ENCODE data around the gene PRADC1. TPM values are rescaled to one million over a fixed set of nuclear protein-coding genes. Genes with fewer than 3 reads are reported as not detected.

PRADC1 gene
- total RNA-seq, 2 experiments from 2014 or later, result 19.0 to 19.1 TPM

DNA sequence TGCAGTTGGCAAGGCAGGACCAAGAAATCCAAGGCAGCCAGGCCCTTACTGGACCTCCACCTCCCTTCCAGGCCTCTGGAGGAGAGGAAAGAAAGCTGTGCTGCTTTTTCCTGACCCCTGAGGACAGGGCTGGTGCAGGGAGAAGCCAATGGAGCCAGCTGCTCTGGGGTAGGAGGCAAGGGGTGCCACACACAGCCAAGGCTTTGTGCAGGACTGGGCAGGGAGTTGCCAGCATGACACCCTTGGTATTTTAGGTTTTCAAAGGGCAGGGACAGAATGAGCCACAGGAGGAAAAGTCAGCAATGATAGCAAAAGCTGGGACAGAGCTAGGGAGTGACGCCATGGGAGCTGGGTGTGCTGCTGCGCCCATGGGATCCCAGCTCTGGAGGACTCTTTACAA is 24.0 kb upstream of the PRADC1 start:
- H3K4me3 Mint-ChIP-seq, result no peak overlapping the region
- no peak for ATAC-seq
- DNase-seq, result no peak
- ChIA-PET POLR2A (interaction anchor here (1.7 kb wide), 1 partner anchor 23 kb away, joined by 6 read pairs; the partner anchor contains the start of gene CCT7), CTCF (interaction anchor here (0.9 to 1.5 kb wide), 2 partner anchors 33 to 44 kb away, joined by 4 read pairs; no protein-coding TSS in a partner anchor)
- no peak overlapping the region for H3K27ac Mint-ChIP-seq
- peaks cover 38% of the 10 kb centered on the region for H3K36me3 Mint-ChIP-seq (ENCODE audit: low read depth)
- no peaks in the 10 kb centered on the region for H3K27me3 Mint-ChIP-seq (ENCODE audit: low read depth)
- peaks cover 8% of the 10 kb centered on the region for H3K4me1 Mint-ChIP-seq (ENCODE audit: low read depth)
- H3K9me3 Mint-ChIP-seq (ENCODE audit: insufficient read depth), result no peaks in the 10 kb centered on the region

DNA sequence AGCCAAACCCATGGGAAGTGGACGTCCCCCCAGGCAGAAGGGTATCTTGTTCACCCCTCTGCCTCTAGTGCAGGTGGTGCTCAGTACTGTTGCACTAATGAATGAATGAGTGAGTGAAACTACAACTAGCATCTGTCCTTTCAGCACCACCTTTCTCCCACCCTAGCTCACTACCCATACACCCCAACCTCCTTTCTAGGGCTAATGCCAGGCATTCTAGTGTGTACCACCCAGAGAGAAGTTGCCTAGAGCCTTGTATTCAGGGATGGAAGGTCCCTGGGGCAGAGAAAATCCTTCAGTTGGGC is 23.5 kb upstream of the PRADC1 start:
- ATAC-seq (no peak), DNase-seq (no peak)
- Mint-ChIP-seq H3K4me3 (no peak overlapping the region), H3K9me3 (ENCODE audit: insufficient read depth) (no peaks in the 10 kb centered on the region), H3K36me3 (ENCODE audit: low read depth) (peaks cover 39% of the 10 kb centered on the region), H3K4me1 (ENCODE audit: low read depth) (peaks cover 8% of the 10 kb centered on the region), H3K27ac (peak overlapping the region; percentile 8), H3K27me3 (ENCODE audit: low read depth) (no peaks in the 10 kb centered on the region)
- ChIA-PET POLR2A (no interaction called here), CTCF (interaction anchor here (0.9 to 1.2 kb wide), 2 partner anchors 12 to 34 kb away, joined by 3 to 4 read pairs; no protein-coding TSS in a partner anchor)

DNA sequence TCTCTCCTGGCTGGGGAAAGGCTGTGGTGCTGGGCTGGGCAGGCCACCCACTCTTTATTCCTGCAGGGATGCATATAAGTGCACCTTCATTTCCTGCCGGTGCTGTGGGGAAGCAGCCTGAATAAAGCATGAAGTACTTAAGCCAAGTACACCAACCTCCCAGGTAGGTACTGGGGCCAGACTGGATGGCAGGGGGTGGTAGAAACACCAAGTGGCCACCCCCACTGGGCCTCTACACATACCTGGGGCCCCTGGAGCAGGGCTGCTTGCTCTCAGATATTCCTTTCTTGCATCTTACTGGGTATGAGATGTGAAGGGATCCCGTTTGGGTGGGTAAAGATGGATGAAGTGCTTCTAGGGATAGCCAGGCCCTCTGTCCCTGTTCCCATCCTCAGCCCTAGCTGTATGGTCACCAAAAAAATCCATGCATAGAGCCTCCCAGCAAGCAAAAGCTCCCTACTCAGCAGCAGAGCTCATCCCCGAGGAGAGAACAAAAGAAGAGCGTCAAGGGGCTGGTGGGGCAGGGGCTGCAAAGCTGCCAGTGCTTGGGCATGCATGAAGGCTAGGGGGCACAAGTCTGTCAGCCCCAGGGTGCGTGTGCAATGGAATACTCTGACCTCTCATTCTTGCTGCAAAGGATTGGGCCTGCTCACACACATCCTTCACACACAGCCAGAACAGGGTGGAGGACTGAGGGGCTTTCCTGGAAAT is 23.0 kb upstream of the PRADC1 start:
- DNase-seq, result no peak
- peak overlapping the region; percentile 8 for H3K27ac Mint-ChIP-seq
- no peak for ATAC-seq
- ChIA-PET CTCF (interaction anchor here (1.2 kb wide), 1 partner anchor 12 kb away, joined by 3 read pairs; no protein-coding TSS in a partner anchor), POLR2A (no interaction called here)
- no peaks in the 10 kb centered on the region for H3K27me3 Mint-ChIP-seq (ENCODE audit: low read depth)
- peaks cover 43% of the 10 kb centered on the region for H3K36me3 Mint-ChIP-seq (ENCODE audit: low read depth)
- no peak overlapping the region for H3K4me3 Mint-ChIP-seq
- no peaks in the 10 kb centered on the region for H3K9me3 Mint-ChIP-seq (ENCODE audit: insufficient read depth)
- peaks cover 8% of the 10 kb centered on the region for H3K4me1 Mint-ChIP-seq (ENCODE audit: low read depth)

DNA sequence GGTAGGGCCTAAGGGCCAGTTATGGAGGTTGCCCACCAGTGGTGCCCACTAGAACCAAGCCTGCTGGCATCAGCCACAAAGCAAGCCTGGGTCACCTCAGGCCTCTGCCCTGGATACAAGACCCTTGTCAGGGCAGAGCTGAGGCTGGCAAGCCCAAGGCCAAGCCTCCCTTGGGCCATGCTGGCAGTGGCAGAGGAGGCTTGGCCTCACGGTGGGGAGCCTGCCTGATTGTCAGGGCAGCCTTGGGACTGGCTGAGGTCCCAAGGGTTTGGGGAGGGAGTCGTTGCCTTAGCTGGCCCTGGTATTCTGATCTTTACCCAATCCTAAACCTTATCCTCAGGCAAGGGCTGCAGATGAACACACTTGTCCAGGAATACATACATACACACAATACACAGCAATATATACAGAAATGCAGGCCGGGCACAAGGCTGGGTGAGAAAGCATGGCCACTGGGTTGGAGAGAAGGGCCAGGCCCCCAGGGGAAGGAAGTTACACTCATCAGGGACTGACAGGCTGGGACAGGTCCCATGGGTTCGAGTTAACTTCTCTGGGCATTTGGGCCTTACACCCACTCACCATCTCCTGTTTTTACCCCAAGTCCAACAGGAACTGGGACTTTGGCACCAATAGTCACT is 22.1 kb upstream of the PRADC1 start:
- Mint-ChIP-seq H3K36me3 (ENCODE audit: low read depth) (peaks cover 52% of the 10 kb centered on the region), H3K4me1 (ENCODE audit: low read depth) (peaks cover 8% of the 10 kb centered on the region), H3K27ac (peak overlapping the region; percentile 29), H3K4me3 (no peak overlapping the region), H3K9me3 (ENCODE audit: insufficient read depth) (no peaks in the 10 kb centered on the region), H3K27me3 (ENCODE audit: low read depth) (no peaks in the 10 kb centered on the region)
- DNase-seq, result no peak
- ATAC-seq, result no peak
- POLR2A ChIA-PET, result interaction anchor here (1.1 to 1.3 kb wide), 2 partner anchors 12 to 34 kb away, joined by 3 to 6 read pairs; no protein-coding TSS in a partner anchor
- CTCF ChIA-PET, result no interaction called here

DNA sequence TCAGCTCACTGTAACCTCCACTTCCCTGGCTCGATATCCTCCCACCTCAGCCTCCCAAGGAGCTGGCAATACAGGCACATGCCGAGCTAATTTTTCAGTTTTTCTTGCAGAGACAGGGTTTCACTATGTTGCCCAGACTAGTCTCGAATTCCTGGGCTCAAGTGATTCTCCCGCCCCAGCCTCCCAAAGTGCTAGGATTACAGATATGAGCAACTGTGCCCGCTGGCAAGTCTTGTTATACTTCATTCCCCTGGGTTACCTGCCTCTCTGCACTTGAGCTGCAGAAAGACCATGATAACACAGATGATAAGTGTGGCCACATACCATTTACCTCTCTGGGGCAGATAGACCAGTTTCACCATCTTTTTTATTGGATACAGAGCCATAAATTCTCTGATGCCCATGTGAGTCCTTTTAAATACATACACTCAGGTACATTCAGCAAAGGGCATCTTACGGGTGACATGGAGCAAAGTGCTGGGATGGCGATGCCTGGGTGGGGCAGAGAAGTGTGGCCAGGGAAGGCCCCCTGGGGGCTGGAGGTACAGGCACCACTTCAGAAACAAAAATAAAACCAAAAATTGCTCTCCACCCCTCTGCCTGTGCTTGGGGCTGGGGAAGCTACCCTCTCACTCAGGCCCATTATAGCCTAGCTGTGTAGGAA is 21.4 kb upstream of the PRADC1 start:
- H3K4me3 Mint-ChIP-seq, result no peak overlapping the region
- peaks cover 7% of the 10 kb centered on the region for H3K4me1 Mint-ChIP-seq (ENCODE audit: low read depth)
- no peaks in the 10 kb centered on the region for H3K27me3 Mint-ChIP-seq (ENCODE audit: low read depth)
- DNase-seq, result no peak
- peak overlapping the region; percentile 11 for H3K27ac Mint-ChIP-seq
- CTCF ChIA-PET, result no interaction called here
- no peaks in the 10 kb centered on the region for H3K9me3 Mint-ChIP-seq (ENCODE audit: insufficient read depth)
- peaks cover 56% of the 10 kb centered on the region for H3K36me3 Mint-ChIP-seq (ENCODE audit: low read depth)
- no peak for ATAC-seq
- POLR2A ChIA-PET, result interaction anchor here (1.1 to 1.3 kb wide), 2 partner anchors 11 to 34 kb away, joined by 3 to 6 read pairs; no protein-coding TSS in a partner anchor

DNA sequence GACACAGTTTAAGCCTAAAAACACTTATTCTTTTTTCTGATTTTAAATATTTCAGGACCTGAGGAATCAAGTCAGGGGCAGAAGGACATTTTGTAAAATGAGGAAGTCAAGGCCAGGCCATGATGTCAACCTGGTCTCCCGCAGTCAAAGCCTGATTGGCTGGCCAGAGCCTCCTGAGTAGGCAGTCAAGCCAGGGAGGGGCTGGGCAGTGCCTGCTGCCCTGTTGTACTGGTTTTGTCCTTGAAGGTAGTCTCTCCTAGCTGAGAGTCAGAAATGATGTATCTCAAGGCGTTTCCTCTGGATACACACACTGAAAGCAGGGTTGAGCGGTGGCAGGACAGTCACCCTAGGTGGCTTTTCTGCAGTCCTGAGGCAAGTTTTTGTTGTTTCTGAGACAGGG is 20.9 kb upstream of the PRADC1 start:
- peaks cover 6% of the 10 kb centered on the region for H3K4me1 Mint-ChIP-seq (ENCODE audit: low read depth)
- H3K4me3 Mint-ChIP-seq, result no peak overlapping the region
- ChIA-PET CTCF (no interaction called here), POLR2A (interaction anchor here (1.3 kb wide), 1 partner anchor 35 kb away, joined by 3 read pairs; no protein-coding TSS in a partner anchor)
- H3K27me3 Mint-ChIP-seq (ENCODE audit: low read depth), result no peaks in the 10 kb centered on the region
- ATAC-seq (no peak), DNase-seq (no peak)
- peak overlapping the region; percentile 15 for H3K27ac Mint-ChIP-seq
- peaks cover 56% of the 10 kb centered on the region for H3K36me3 Mint-ChIP-seq (ENCODE audit: low read depth)
- H3K9me3 Mint-ChIP-seq (ENCODE audit: insufficient read depth), result no peaks in the 10 kb centered on the region

DNA sequence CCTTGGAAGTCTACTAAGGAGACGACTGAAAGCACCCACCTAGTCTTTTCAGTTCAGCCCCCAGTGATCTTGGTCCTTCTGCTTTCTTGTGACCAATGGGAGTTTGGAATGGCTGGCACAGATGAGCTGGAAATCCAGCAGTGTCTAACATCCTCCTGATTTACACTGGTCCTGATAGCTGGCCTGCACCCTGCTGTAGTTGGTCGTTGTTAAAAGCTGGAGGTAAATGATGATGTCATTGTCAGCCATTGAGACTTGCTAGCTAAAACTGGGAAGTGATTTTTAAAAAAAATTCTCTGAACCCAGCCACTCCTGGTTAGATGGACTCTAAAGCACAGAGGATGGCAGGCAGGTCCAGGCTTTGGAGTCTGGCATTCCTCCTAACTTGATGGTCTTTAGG is 20.4 kb upstream of the PRADC1 start:
- no peak overlapping the region for H3K4me3 Mint-ChIP-seq
- ChIA-PET CTCF (no interaction called here), POLR2A (no interaction called here)
- H3K9me3 Mint-ChIP-seq (ENCODE audit: insufficient read depth), result no peaks in the 10 kb centered on the region
- no peaks in the 10 kb centered on the region for H3K27me3 Mint-ChIP-seq (ENCODE audit: low read depth)
- H3K27ac Mint-ChIP-seq, result no peak overlapping the region
- H3K4me1 Mint-ChIP-seq (ENCODE audit: low read depth), result peaks cover 6% of the 10 kb centered on the region
- peaks cover 60% of the 10 kb centered on the region for H3K36me3 Mint-ChIP-seq (ENCODE audit: low read depth)
- DNase-seq (no peak), ATAC-seq (no peak)

DNA sequence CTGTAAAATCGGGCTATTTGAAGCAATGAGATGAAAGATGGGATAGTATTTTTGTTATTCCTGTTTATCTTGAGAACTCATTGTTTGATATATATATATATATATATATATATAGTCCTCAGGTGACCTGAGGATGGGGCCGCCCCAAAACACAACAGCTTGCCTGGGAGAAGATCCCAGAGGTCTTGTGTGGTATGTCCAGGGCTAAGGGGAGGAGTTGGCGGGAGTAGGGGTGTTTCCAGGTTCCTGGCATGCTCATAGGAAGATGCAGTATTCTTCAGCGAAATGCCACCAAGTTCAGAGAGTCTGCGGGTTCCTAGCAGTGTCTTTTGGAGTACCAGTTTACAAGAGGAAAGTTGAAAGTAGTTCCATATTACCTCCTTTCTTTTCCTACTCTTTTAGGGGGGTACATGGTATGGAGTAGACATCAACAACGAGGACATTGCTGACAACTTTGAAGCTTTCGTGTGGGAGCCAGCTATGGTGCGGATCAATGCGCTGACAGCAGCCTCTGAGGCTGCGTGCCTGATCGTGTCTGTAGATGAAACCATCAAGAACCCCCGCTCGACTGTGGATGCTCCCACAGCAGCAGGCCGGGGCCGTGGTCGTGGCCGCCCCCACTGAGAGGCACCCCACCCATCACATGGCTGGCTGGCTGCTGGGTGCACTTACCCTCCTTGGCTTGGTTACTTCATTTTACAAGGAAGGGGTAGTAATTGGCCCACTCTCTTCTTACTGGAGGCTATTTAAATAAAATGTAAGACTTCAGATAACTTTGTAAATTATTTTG is 19.4 kb upstream of the PRADC1 start:
- ATAC-seq, result no peak
- no peaks in the 10 kb centered on the region for H3K4me1 Mint-ChIP-seq (ENCODE audit: low read depth)
- no peak overlapping the region for H3K27ac Mint-ChIP-seq
- ChIA-PET CTCF (no interaction called here), POLR2A (no interaction called here)
- H3K27me3 Mint-ChIP-seq (ENCODE audit: low read depth), result no peaks in the 10 kb centered on the region
- H3K9me3 Mint-ChIP-seq (ENCODE audit: insufficient read depth), result no peaks in the 10 kb centered on the region
- no peak overlapping the region for H3K4me3 Mint-ChIP-seq
- H3K36me3 Mint-ChIP-seq (ENCODE audit: low read depth), result peaks cover 67% of the 10 kb centered on the region
- DNase-seq, result no peak

DNA sequence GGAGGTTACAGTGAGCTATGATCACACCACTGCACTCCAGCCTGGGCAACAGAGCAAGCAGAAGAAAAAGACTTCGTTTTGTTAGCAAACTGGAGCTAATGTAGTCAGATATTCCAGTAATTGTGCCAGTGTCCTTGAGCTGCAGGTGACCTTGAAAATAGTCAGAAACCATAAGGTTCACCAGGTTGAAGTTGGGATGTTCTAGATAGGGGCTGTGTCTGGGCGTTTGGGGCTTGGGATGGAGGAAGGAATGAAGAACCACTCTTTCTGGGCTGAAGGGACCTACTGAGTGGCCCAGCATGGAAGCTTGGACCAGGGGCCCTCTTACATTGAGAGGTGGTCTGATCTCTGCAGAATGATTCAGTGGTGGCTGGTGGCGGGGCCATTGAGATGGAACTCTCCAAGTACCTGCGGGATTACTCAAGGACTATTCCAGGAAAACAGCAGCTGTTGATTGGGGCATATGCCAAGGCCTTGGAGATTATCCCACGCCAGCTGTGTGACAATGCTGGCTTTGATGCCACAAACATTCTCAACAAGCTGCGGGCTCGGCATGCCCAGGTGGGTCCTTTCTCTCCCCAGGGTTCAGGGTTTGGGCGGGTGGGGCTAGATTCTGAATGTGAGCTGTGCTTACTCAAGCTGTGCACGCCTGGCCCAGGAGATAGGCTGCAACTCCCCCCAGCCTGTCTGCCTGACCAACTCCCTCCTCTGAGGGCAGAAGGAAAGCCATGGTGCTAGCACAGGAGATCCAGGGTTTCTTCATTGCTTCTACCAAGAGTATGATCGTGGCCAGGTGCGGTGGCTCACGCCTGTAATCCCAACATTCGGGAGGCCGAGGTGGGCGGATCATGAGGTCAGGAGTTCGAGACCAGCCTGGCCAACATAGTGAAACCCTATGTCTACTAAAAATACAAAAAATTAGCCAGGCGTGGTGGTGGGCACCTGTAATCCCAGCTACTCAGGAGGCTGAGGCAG is 18.1 kb upstream of the PRADC1 start:
- ChIA-PET POLR2A (no interaction called here), CTCF (interaction anchor here (2.7 kb wide), 1 partner anchor 39 kb away, joined by 7 read pairs; no protein-coding TSS in a partner anchor)
- H3K36me3 Mint-ChIP-seq (ENCODE audit: low read depth), result peaks cover 79% of the 10 kb centered on the region

DNA sequence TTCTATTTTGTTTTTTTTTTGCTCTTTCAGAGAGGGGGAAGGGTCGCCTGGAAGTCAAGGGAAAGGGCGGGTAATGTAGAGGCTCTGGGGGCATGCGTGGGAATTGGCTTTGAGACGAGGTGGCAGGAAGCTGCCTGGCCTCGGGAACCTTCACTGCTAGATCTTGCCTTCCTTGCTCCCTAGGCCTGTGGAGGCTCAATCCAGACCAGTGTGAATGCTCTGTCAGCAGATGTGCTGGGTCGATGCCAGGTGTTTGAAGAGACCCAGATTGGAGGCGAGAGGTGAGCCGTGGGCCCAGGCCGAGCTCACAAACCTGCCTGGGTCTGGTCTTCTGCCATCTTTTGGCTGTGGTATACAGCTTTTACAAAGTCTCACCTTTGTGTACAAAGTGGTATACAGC is 16.6 kb upstream of the PRADC1 start:
- no peak for DNase-seq
- ATAC-seq, result no peak
- no peaks in the 10 kb centered on the region for H3K27me3 Mint-ChIP-seq (ENCODE audit: low read depth)
- H3K9me3 Mint-ChIP-seq (ENCODE audit: insufficient read depth), result no peaks in the 10 kb centered on the region
- POLR2A ChIA-PET, result no interaction called here
- CTCF ChIA-PET, result interaction anchor here (2.7 kb wide), 1 partner anchor 40 kb away, joined by 7 read pairs; no protein-coding TSS in a partner anchor
- H3K4me1 Mint-ChIP-seq (ENCODE audit: low read depth), result no peaks in the 10 kb centered on the region
- no peak overlapping the region for H3K27ac Mint-ChIP-seq
- peaks cover 82% of the 10 kb centered on the region for H3K36me3 Mint-ChIP-seq (ENCODE audit: low read depth)
- H3K4me3 Mint-ChIP-seq, result no peak overlapping the region

More for the DNA sequence above, 18.1 kb upstream of the PRADC1 start:
- Mint-ChIP-seq H3K4me1 (ENCODE audit: low read depth) (no peaks in the 10 kb centered on the region), H3K9me3 (ENCODE audit: insufficient read depth) (no peaks in the 10 kb centered on the region), H3K27me3 (ENCODE audit: low read depth) (no peaks in the 10 kb centered on the region), H3K27ac (peak overlapping the region; percentile 18), H3K4me3 (no peak overlapping the region)
- DNase-seq (no peak), ATAC-seq (no peak)

All from activated CD8-positive, alpha-beta T cell treated with anti-CD3 and anti-CD28 coated beads, Interleukin-2, amount 10 ng/mL, durations not matched to agents 7 days and 5 days (primary cell).